T follicular helper cell (primary cell): ENCODE measurements around the gene CACNA2D3.

ENCODE experiments used
- DNase-seq: peaks from one replicate; pipeline ENCODE4 v3.0.0-alpha.2; 2020; ENCODE audit warnings: low read depth

Gene CACNA2D3

DNA sequence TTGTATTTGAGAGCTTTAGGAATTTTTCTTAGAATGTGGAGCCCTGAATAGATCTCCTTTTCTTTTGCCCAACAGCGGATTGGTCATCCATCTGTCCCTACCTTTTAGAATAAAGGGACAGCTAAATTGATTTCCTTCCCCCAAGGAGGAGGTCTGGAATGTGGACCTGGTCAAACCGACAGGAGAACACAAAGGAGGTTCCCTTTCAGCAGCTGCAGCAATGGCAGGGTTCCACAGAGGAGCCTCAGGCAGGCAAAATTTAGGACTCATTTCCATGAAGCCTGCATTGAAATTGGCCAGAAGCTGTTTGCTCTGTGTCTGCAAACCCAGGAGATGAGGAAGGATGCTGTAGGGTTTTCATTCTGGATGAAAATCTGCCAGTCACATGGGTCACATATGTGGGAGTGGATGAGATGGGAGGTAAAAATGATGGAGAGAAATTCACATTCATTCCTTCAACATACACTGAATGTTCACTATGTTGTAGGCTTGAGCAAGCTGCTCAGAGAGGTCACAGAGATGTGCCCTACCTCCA lies 728.2 kb downstream of the CACNA2D3 start:
- DNase-seq = no peak

DNA sequence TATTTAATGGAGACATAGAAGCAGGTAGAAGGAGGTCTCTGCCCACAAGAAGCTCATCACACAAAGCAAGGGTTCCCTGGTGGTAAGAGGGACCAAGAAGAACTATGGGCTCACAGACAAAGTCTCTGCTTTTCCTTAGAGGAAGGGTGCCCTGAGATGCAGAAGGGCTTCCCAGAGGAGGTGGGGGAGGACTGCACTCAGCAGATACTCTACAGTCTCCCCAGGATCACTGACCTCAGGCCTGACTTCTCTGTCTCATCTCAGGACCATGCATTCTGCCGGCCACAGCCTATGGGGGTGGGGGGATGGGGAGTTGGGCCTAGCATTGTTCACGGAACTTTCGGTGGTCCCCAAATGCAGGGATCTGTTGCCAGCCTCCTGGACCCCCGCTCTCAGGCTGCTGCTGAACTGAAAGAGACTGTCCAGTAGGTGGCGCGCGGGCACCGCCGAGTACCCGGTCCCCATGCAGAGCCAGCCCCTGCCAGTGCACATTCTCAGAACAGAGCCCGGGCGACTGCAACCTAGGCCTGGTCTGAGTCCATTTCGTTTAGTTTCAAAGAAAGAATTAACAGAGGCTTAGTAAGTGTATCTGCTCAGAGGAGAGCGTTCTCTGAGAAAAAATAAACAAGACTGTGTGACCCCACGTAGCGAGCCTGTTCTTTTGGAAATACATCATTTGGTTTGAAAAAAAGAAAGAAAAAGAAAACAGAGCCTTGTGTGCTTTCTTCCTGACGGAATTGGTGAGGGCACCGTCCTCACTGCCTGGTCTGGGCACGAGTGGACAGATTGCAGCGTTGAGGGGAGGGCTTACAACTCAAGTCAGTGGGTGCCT lies 731.4 kb downstream of the CACNA2D3 start:
- DNase-seq = no peak

GRCh38 chr3:54856271-54856670 lies 733.9 kb downstream of the CACNA2D3 start:
- DNase-seq = no peak

- DNase-seq = no peak
Measured at GRCh38 chr3:54857343-54857742, 735.0 kb downstream of the CACNA2D3 start.

DNA sequence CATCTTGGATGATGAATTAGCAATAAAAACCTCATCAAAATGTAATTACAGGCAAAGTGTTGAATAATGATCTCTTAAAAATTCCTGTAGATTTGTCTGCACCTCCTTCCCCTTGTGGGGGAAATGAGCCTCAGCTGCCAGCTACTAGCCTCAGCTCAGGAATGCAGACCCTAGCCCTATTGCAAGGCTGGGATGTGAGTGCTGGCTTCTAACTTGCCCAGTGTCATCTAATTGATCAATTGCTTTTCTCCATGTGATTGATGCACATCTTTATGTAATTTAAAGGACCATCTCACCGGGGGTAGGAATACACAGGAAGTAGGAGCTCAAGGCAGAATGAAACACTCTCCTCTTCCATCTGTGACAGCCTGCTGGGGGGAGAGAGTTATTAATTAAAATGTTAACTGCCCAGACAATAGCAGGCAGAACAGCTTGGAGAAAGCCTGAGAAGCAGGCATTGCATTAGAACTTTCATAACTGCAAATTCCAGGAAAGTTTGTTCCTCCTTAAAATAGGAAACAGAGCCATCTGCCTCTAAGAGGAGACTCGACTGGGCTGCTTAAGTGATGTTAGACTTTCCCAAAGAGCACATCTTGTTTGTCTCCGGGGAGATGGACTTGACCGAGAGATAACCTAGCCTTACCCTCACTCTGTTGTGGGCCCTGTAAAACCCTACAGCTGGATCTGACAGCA lies 735.9 kb downstream of the CACNA2D3 start:
- no peak for DNase-seq

DNA sequence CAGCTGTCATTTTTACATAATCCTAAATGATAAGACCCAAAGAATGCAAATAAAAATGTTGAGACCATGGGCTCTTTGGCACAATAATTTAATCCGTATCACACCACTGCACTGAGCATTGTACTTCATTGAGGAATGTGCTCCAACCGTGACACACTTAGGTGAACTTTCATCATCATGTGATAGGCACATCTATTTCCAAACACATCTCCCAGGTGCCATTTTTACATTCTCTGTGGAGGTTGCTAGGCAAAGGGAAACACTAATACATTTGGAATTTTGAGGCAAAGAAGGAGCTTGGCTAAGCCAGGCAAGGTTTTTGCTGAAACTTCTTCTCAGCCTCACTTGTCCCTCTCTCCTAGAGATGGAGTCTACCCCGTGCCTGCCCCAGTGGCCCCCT lies 736.8 kb downstream of the CACNA2D3 start:
- no peak for DNase-seq

- DNase-seq = no peak
Measured at GRCh38 chr3:54861248-54862067, 739.1 kb downstream of the CACNA2D3 start.

GRCh38 chr3:54862526-54862925 lies 740.2 kb downstream of the CACNA2D3 start:
- no peak for DNase-seq

DNA sequence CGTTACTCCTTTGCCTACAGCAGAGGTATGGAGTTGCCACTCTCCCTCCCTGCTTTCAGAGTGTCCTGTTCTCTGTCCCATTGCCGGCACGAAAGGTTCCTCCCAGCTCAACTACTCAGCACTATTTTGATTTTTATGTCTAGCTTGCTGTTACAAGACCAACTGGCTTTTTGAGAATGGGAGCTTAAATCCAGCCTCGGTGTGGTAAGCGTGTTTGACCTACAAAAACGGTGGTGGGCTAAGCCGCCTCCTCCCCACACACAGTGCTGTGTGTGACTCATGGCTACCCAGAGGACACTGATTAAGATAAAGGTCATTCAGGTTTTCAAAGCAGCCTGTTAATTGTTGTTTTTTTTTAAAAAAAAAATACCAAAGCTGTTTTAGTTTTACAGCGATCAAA lies 741.0 kb downstream of the CACNA2D3 start:
- no peak for DNase-seq

DNA sequence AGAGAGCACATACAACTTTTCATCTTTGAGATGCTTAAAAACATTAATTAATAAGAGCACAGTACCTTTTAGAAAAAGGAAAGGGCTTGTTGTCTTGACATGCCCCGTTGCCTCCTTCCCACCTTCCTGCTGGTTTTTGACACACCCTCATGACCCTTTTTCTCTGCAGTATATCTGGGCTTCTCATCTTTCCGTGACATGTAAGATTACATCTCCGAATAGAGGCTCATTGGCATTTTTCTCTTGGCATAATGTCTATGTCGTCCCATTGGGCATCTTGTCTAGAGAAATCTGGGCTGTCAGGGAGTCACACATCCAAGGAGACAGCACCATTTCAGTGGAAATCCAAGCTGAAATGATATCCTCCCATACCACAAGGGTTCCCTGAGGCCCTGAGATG lies 741.4 kb downstream of the CACNA2D3 start:
- no peak for DNase-seq

GRCh38 chr3:54865316-54865715 lies 743.0 kb downstream of the CACNA2D3 start:
- no peak for DNase-seq

DNA sequence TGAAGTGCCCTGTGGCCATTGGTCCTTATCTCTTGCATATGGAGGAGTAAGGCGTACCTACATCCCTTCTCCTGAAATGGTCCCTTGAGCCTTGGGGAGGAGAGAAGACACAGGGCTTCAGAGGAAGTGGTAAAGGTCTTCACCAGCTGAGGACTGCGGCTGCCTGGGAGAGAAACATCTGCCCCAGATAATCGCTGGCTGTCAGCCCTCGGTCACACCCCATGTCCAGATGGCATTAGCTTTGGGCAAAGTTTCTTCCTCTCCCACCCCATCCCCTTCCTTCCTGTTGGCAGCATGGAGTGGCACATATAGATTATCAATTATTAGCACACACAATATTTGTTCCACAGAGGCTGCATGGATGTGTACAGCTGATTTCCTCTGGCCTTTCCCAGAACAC lies 743.9 kb downstream of the CACNA2D3 start:
- DNase-seq = no peak

DNA sequence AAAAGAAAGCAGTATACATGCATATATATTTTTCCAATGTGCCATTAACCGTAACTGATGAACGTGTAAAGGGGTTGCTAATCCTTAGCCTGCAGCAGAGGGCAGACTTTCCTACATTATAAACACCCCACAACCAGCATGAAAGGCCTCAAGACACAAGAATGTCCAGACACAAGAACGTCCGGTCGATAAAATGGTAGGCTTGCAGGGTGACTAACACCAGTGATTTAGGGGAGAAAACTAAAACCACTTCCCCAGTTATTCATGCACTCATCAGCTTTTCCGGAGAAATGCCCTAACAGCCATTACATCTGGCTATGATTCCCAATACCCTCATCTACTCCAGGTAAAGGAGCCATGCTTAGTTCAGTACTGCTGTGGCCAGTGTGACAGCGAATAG lies 748.1 kb downstream of the CACNA2D3 start:
- no peak for DNase-seq

- no peak for DNase-seq
Measured at GRCh38 chr3:54871867-54872266, 749.5 kb downstream of the CACNA2D3 start.

DNA sequence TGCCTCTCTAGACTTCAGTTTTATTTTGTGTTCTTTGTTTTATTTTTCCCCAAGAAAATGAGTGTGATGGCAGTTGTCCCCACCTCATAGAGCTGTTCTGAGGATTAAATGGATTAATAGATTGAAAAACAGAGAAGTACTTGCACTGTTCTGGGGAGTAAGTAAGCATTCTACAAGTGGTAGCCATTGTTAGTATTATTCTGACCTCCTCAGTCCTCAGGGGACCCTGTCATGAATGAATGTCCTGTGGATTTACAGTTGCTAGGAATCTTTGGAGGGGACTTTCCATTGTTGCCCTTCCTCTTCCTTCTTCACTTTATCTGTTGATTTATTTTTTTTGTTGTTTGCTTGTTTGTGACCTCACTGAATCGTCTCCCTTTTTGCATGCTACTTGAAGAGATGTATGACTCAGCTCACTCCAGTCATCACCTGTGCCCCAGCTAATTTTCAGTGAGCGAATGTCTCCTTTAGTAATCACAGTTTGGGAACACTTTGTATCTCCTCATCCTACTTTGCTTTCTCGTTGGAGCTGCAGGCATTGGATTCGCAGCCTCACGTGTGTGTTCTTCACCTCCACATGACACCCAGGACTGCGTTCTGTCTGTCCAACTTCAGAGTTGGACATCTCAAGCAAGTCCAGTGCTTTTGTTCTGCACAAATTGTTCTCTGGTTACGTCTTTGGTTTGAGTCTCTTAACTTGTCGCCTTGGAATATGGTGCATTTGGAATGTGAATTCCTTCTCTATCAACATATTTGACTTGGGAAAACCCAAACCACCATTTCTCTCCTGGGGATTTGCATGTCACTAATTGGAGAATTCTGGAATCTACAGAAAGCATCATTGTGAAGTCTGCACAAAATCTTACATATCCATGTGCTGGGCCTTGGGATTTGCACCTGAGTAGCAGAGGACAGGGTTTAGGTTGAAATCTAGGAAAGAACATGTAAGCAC lies 751.0 kb downstream of the CACNA2D3 start:
- DNase-seq = no peak

DNA sequence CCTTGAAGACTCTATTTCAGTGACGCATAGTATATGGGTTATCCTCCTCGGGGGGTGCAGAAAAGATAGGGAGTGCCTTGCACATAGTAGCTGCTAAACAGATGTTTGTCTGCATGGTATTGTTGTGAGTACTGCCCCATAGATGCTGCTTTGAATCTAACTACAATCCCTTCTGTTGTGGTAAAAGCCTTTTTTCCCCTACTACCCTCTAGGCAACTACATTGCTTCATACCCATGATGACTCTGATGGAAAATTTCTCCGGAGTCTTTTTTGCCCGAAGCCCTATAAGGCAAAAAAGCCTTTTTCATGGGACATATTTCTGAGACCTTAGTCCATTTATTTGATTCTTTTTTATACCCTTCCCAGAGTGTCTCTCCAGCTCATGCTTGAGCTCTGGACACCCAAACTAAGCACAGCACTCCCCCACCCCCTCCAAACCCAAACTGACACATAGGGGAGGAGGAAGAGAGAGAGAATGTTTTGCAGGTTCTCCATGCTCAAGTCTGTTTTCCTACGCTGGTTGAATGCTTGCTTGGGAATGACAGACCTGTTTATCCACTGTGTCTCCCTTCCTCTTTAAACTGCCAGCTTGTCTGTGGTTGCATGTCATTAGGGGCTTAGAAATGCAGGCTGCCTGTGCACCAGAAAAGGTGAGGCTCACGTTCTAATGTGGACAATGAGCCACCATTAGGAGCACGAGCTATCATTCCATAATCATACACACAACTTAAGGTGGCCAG lies 752.6 kb downstream of the CACNA2D3 start:
- no peak for DNase-seq

GRCh38 chr3:54875596-54876268 lies 753.4 kb downstream of the CACNA2D3 start:
- DNase-seq = no peak

DNA sequence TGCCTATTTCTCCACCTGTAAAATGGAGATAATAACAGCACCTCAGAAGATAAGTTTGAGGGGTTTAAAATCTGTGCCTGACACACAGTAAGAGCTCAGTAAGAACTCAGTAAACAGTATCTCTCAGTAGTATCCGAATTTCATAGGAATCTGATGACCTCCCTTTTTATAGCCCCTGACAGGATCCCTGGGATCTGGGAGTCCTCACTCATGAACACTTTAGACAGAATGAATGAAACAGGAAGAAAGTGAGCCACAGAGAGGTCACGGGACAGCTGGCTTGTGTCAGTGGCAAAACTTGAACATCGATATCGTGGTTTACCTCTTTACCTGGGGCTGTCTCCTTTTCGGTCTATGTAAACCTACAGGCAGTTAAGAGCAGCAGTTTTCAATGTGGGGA lies 754.3 kb downstream of the CACNA2D3 start:
- no peak for DNase-seq

- no peak for DNase-seq
Measured at GRCh38 chr3:54877730-54878129, 755.4 kb downstream of the CACNA2D3 start.

GRCh38 chr3:54878145-54878544 lies 755.8 kb downstream of the CACNA2D3 start:
- no peak for DNase-seq
